ENCODE data around the gene LGR6.
"Not testable (repeated sequence)": the region's sequence is repeated elsewhere in the genome, so short reads cannot be mapped to it uniquely, and the experiment has no call there.

The LGR6 gene

DNA sequence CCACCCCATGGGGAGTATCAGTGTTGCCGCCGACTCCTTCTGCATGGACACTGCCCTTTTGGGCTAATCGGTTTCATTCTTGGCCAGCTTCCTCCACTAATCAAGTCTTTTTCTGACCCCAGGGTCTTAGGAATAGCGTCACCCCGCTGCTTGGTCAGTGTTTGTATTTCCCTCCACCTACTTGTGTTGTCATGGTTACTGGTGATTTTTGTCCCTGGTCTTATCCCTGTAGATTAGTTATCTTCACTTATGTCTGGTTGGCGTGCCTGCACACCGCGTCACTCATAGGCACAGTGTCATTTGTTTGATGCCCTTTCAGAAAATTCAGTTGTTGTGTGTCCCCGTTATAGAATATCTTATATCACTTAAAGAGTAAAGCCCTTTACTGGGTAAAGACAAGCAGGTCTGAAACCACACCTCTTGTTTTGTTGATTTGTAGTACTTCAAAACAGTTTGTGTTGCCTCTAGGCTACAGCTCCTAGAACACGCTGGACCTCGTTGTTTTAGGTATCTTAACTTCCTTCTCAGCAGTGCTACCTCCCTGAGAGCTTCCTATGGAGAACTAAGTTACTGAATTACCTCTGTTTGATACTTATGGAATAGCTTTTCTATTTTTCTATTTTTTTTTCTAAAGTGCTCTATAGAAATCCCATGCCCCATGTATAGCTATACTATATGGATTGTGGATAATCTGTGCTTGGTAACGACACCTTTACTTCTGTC, 155.8 kb downstream of the LGR6 start:
- peaks cover 26 to 29% of the 10 kb centered on the region in 2 donors for H3K4me1 Mint-ChIP-seq (ENCODE audit: low read depth in 2 of 2)
- peaks cover 2% of the 10 kb centered on the region for H3K36me3 Mint-ChIP-seq (ENCODE audit: insufficient read depth)
- DNase-seq (no peak), ATAC-seq (replicated peaks) (no peak)
- H3K4me3 Mint-ChIP-seq: peak overlapping the region; percentile 91 to 99
- no peaks in the 10 kb centered on the region for H3K27me3 Mint-ChIP-seq
- peak overlapping the region; percentile 90 to 93 for H3K27ac Mint-ChIP-seq
- no peaks in the 10 kb centered on the region for H3K9me3 Mint-ChIP-seq

DNA sequence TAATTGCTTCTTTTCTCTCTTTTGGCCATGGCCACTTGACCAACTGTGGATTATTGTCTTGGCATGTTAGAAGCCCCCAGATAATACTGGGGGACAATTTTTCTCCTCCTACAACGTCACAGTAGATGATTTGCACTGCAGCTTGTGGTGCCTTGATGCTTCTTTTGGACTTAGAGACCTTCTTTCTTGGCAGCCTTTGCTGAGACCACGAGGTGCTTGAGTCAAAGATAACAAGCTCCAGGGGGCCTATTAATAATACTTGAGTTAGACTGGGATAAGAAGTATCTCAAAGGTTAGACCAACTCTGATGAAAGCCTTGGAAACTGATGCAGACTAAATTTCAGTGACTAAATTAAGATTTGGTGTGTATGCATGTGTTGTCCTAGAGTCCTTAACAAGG, 158.1 kb downstream of the LGR6 start:
- DNase-seq (no peak), ATAC-seq (replicated peaks) (no peak)
- peaks cover 2% of the 10 kb centered on the region for H3K36me3 Mint-ChIP-seq (ENCODE audit: insufficient read depth)
- no peaks in the 10 kb centered on the region for H3K9me3 Mint-ChIP-seq
- H3K4me3 Mint-ChIP-seq: no peak overlapping the region
- no peak overlapping the region for H3K27ac Mint-ChIP-seq
- H3K27me3 Mint-ChIP-seq: no peaks in the 10 kb centered on the region
- peaks cover 27 to 38% of the 10 kb centered on the region in 2 donors for H3K4me1 Mint-ChIP-seq (ENCODE audit: low read depth in 2 of 2)

DNA sequence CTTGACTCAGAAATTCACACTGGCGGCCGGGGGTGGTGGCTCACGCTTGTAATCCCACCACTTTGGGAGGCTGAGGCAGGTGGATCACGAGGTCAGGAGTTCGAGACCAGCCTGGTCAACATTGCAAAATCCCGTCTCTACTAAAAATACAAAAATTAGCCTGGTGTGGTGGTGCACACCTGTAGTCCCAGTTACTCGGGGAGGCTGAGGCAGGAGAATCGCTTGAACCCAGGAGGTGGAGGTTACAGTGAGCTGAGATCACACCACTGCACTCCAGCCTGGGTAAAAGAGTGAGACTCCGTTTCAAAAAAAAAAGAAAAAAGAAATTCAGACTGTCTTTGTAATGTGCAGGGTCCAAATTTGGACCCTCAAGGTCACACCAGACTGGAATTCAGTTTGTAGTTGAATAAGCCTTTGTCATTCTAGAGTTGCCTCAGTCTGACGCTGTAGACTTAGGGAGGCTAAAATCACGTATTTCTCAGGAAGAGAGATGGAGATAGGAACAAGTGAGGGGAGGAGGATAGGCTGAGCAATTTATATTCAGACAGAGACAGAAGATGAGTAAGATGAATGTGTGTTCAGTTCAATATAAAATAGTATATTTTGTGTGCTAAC, 159.1 kb downstream of the LGR6 start:
- not testable (repeated sequence) for ATAC-seq (replicated peaks); DNase-seq; H3K27me3 Mint-ChIP-seq; H3K36me3 Mint-ChIP-seq (ENCODE audit: insufficient read depth); H3K4me3 Mint-ChIP-seq; H3K27ac Mint-ChIP-seq; H3K9me3 Mint-ChIP-seq
- H3K4me1 Mint-ChIP-seq (ENCODE audit: low read depth in 2 of 2): peaks cover 26 to 35% of the 10 kb centered on the region in 2 donors

DNA sequence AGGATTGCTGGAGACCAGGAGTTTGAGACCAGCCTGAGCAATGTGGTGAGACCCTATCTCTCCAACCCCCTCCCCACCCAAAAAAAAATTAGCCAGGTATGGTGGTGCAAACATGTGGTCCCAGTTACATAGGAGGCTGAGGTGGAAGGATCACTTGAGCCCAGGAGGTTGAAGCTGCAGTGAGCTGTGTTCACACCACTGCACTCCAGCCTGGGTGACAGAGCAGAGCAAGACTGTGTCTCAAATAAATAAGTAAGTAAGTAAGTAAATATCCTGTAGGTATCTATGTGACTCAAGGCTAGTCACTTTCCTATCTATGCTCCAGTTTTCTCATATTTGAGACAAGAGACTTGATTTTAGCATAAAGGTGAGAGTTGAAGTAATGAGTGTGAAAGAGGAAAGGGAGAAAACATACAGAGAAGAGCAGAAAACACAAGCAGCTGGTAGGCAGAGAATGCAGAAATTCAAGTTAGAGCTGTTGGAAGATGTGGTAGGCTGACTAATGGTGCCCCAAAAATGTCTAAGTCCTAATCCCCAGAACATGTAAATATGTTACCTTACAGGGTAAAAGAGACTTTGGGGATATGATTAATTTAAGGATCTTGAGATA, 162.4 kb downstream of the LGR6 start:
- H3K36me3 Mint-ChIP-seq (ENCODE audit: insufficient read depth): no peaks in the 10 kb centered on the region
- no peak for ATAC-seq (replicated peaks)

DNA sequence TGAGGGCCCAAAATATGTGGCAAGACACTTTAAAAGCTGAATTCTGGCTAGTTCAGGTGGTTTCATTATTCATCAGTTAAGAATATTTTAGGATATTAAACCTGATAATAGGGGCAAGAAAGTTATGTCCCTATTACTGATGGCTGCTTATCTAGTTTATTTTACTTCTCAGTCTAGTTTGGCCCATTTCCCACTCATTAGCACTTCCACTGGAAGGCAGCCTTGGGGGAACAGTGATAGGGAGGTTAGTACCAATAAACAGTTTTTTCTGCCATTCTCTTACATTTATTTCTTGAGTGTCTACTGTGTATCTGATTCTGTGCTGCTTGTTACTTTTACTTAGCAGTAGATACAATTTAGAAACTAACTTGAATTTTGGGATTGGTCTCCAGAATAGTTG, 163.9 kb downstream of the LGR6 start:
- DNase-seq (no peak), ATAC-seq (replicated peaks) (no peak)
- Mint-ChIP-seq H3K4me1 (ENCODE audit: low read depth in 2 of 2) (peaks cover 5 to 21% of the 10 kb centered on the region in 2 donors), H3K9me3 (no peaks in the 10 kb centered on the region), H3K36me3 (ENCODE audit: insufficient read depth) (no peaks in the 10 kb centered on the region), H3K27me3 (no peaks in the 10 kb centered on the region), H3K27ac (no peak overlapping the region), H3K4me3 (no peak overlapping the region)

More for the DNA sequence above, 162.4 kb downstream of the LGR6 start:
- Mint-ChIP-seq H3K27ac (no peak overlapping the region), H3K4me3 (no peak overlapping the region), H3K4me1 (ENCODE audit: low read depth in 2 of 2) (peaks cover 7 to 15% of the 10 kb centered on the region in 2 donors), H3K9me3 (no peaks in the 10 kb centered on the region), H3K27me3 (no peaks in the 10 kb centered on the region)
- DNase-seq: no peak

DNA sequence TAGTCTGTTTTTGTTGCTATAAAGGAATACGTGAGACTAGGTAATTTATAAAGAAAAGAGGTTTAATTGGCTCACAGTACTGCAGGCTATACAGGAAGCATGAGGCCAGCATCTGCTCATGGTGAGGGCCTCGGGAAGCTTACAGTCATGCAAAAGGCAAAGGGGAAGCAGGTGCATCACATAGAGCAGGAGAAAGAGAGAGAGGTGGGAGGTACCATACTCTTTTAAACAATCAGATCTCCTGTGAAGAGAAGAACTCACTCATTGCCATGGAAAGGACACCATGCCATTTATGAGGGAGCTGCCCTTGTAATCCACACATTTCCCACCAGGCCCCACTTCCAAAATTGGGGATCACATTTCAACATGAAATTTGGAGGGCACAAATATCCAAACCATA, 167.6 kb downstream of the LGR6 start:
- ATAC-seq (replicated peaks): no peak
- Mint-ChIP-seq H3K36me3 (ENCODE audit: insufficient read depth) (no peaks in the 10 kb centered on the region), H3K27me3 (no peaks in the 10 kb centered on the region), H3K4me1 (ENCODE audit: low read depth in 2 of 2) (peaks cover 5 to 17% of the 10 kb centered on the region in 2 donors), H3K9me3 (no peaks in the 10 kb centered on the region), H3K4me3 (no peak overlapping the region), H3K27ac (no peak overlapping the region)
- DNase-seq: no peak

DNA sequence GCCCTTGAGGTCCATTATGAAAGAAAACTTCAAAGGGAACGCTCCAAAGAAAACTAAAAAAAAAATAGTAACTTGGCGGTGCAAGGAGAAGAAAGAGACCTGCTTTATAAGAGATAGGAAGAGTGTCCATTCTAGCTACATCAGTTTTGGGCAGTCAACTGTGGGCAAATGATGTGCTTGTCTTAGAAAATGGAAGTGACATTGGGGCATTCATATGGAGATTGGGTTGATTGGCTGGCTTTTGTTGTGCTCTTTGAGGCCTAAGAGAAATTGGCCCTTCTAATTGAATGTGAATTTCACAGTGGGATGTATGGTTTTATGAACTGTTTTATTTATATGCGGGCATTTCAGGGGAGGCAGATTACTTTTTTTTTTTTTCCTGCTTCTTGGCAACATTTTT, 168.1 kb downstream of the LGR6 start:
- Mint-ChIP-seq H3K36me3 (ENCODE audit: insufficient read depth) (no peaks in the 10 kb centered on the region), H3K4me1 (ENCODE audit: low read depth in 2 of 2) (peaks cover 5 to 14% of the 10 kb centered on the region in 2 donors), H3K9me3 (no peaks in the 10 kb centered on the region), H3K27me3 (no peaks in the 10 kb centered on the region), H3K27ac (no peak overlapping the region), H3K4me3 (no peak overlapping the region)
- DNase-seq (no peak), ATAC-seq (replicated peaks) (no peak)

DNA sequence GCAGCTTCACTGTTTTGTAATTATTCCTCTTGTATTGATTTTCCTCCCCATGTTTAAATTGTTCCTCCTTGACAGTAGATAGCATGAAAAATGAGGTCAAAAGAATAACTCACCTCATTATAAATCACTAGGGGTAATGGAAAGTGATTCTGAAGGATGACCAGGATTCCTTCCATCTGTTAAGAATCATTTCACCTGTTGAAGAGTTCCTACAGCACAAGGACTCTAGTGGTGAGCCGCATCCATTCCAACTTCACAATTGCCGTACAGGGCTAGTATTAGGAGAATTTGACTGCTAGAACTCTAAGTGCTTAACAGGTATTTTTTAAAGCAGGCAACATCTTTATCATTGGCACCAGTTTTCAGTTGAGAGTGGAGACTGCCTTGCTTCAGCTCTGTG, 168.6 kb downstream of the LGR6 start:
- no peak overlapping the region for H3K27ac Mint-ChIP-seq
- ATAC-seq (replicated peaks) (no peak), DNase-seq (no peak)
- H3K9me3 Mint-ChIP-seq: no peaks in the 10 kb centered on the region
- H3K27me3 Mint-ChIP-seq: no peaks in the 10 kb centered on the region
- no peaks in the 10 kb centered on the region for H3K36me3 Mint-ChIP-seq (ENCODE audit: insufficient read depth)
- no peak overlapping the region for H3K4me3 Mint-ChIP-seq
- peaks cover 2 to 14% of the 10 kb centered on the region in 2 donors for H3K4me1 Mint-ChIP-seq (ENCODE audit: low read depth in 2 of 2)

DNA sequence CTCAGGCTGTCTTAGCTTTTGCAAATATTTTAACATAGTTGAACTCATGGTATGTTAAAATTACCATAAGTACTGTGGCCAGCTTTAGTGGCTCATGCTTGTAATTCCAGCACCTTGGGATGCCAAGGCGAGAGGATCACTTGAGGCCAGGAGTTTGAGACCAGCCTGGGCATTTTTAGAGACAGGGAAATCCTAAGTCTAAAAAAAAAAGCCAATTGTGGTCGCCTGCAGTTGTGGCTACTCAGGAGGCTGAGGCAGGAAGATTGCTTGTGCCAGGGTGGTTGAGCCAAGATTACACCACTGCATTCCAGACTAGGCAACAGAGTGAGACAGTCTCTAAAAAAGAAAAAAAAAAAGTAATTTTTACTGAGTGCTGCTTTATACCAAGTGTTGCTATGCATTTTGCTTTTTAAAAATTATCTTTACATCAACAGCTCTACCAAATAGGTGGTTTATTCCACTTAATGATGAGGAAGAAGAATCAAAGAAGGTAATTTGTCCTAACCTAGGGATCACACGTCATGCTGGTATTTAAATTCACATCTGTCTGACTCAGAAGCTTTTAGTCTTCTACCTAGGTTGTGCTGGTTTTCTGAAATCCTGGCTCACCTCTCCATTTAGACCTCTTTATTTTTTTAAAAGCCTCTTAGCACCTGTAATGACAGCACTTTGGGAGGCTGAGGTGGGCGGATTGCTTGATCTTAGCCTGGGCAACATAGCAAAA, 171.7 kb downstream of the LGR6 start:
- Mint-ChIP-seq H3K4me1 (ENCODE audit: low read depth in 2 of 2) (peaks cover 2 to 21% of the 10 kb centered on the region in 2 donors), H3K9me3 (no peaks in the 10 kb centered on the region), H3K27me3 (no peaks in the 10 kb centered on the region), H3K4me3 (no peak overlapping the region), H3K36me3 (ENCODE audit: insufficient read depth) (peaks cover 5% of the 10 kb centered on the region), H3K27ac (no peak overlapping the region)
- DNase-seq (no peak), ATAC-seq (replicated peaks) (no peak)

DNA sequence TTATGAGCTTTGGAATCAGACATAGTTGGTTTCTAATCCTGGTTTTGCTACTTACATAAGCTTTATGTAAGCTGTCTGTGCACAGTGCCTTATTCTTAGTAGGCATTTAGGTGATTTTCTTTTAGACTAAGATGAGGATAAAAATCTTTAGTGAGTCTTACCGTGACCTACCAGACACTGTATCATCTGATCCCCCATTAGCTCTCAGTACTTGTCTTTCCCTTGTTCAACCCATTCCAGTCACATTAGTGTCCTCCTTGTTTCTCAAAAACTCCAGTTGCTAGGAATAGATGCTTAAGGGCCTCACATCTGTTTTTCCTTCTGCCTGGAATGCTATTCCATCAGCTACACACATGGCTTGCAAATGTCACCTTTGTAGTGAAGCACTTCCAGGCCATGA, 173.7 kb downstream of the LGR6 start:
- Mint-ChIP-seq H3K36me3 (ENCODE audit: insufficient read depth) (peaks cover 5% of the 10 kb centered on the region), H3K27ac (no peak overlapping the region)
- no peak for DNase-seq

More for the DNA sequence above, 173.7 kb downstream of the LGR6 start:
- H3K9me3 Mint-ChIP-seq: no peaks in the 10 kb centered on the region
- ATAC-seq (replicated peaks): no peak
- no peak overlapping the region for H3K4me3 Mint-ChIP-seq
- no peaks in the 10 kb centered on the region for H3K27me3 Mint-ChIP-seq
- H3K4me1 Mint-ChIP-seq (ENCODE audit: low read depth in 2 of 2): peaks cover 1 to 15% of the 10 kb centered on the region in 2 donors
